ENCODE data around the gene SNX22. TPM values are rescaled to one million over a fixed set of nuclear protein-coding genes. Genes with fewer than 3 reads are reported as not detected.
A peak's percentile ranks its signal among the peaks of the same experiment; 100 is the strongest.

SNX22 gene
- total and polyA plus RNA-seq, 2 experiments from 2014 or later, result 2.0 to 2.1 TPM

DNA sequence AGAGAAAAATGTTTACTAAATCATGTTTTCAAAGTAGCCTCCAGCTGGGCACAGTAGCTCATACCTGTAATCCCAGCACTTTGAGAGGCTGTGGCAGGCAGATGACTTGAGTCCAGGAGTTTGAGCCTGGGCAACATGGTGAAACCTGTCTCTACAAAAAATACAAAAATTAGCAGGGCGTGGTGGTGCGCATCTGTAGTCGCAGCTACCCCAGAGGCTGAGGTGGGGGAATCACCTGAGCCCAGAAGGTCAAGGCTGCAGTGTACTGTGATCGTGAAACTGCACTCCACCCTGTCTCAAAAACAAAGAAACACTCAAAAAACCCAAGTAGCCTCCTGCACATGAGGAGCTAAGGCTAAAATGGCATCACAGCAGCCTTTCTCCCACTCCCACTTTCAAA, 12.9 kb downstream of the SNX22 start:
- Histone ChIP-seq H3K36me3 (peaks cover 11% of the 10 kb centered on the region), H3K9me3 (ENCODE audit: low read depth) (no peaks in the 10 kb centered on the region), H3K27me3 (no peaks in the 10 kb centered on the region), H3K4me1 (ENCODE audit: low read depth) (peaks cover 25% of the 10 kb centered on the region), H3K27ac (no peak overlapping the region), H3K4me3 (no peak overlapping the region)
- TF ChIP-seq, protein P1, sequence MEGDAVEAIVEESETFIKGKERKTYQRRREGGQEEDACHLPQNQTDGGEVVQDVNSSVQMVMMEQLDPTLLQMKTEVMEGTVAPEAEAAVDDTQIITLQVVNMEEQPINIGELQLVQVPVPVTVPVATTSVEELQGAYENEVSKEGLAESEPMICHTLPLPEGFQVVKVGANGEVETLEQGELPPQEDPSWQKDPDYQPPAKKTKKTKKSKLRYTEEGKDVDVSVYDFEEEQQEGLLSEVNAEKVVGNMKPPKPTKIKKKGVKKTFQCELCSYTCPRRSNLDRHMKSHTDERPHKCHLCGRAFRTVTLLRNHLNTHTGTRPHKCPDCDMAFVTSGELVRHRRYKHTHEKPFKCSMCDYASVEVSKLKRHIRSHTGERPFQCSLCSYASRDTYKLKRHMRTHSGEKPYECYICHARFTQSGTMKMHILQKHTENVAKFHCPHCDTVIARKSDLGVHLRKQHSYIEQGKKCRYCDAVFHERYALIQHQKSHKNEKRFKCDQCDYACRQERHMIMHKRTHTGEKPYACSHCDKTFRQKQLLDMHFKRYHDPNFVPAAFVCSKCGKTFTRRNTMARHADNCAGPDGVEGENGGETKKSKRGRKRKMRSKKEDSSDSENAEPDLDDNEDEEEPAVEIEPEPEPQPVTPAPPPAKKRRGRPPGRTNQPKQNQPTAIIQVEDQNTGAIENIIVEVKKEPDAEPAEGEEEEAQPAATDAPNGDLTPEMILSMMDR (IDR thresholded peaks at IDR 0.05; ENCODE audit: low read depth, low read length), result no peak
- DNase-seq (ENCODE audit: low read depth in 1 of 2, low spot score in 1 of 2), result no peak

DNA sequence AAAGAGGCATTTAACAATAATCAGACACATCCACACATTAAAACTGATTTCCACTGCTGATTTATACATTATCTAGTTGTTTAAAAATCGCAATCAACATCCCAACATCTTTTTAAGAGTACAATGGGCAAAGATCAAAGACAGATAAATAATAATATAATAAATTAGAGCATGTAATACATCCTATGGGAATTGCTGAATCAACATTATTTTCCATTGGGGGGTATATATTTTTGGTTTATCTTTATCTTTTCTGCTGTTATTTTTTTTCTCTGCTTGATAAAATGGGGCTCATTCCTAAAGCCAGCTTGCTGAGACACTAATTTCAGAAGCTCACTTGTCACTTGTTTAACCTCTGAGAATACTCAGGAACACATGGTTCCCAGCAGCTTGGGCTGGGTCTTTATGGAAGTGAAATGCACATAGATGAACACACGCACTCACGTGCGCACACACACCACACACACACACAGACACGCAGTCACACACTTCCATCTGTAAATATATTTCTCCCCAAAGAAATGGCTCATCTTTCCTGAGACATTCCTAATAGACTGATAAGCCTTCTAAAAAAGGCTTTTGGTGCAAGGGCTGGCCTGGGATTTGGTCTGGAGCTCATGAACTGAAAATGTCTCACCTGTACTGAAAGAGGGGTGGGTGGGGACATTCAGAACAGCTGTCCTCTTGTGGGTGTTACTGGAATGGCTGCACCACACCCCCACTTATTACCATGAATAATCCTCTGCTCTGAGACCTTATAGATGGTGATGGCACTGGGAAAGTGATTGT, 14.8 kb downstream of the SNX22 start:
- DNase-seq (ENCODE audit: low read depth in 1 of 2, low spot score in 1 of 2), result no peak
- Histone ChIP-seq H3K36me3 (no peaks in the 10 kb centered on the region), H3K4me3 (no peak overlapping the region), H3K4me1 (ENCODE audit: low read depth) (peaks cover 14% of the 10 kb centered on the region), H3K9me3 (ENCODE audit: low read depth) (no peaks in the 10 kb centered on the region), H3K27me3 (no peaks in the 10 kb centered on the region), H3K27ac (no peak overlapping the region)
- TF ChIP-seq, protein P1 (IDR thresholded peaks at IDR 0.05; ENCODE audit: low read depth, low read length), result no peak

DNA sequence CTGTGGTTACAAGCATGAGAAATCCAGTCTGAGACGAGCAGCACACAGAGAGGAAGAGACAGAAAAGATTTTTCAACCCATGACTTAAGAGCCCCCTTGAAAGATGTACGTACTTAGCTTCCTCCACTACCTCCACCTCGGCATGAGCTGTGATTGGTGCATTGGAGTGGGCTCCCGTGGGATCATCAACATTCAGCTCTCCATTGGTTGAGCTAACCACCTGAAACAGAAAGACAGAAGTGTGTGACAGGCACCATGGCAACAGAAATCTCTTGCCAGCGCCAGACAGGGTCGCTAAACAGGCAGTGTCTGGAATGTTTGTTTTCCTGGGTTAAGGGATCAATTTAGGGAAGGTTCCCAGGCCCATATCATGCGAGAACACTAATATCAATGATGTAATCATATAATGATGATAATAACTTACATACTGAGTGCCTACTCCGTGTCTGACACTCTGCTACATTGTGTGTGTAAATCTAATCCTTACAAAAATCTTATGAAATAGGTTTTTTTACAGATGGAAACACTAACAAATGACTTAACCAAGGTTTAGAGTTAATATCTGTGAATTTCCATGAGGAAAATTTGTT, 28.8 kb downstream of the SNX22 start:
- H3K4me3 ChIP-seq, result no peak overlapping the region
- DNase-seq (ENCODE audit: low read depth in 1 of 2, low spot score in 1 of 2), result peak in 1 of 2 donors; percentile 83

DNA sequence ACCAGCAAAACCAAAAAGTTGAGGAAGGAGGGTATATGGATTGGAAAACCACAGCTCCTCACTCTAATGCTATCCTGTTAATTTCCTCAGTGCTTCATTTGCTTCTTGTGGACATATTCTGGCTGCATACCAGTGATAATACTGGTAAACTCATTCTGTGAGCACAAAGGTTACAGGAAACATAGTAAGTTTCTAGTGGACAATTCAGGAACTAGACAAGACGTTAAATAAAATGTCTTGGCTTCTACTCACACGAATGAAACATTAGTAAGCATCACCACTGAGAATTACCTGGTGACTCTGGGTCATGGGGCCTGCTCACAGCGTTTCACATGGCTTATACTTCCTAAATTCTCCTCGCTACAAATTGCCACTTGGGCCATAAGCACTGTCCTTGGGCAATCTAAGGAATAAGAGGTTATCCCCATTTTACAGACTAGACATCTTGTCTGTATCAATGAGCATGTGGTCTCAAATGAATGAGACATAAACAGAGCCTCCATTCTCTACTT, 31.4 kb downstream of the SNX22 start:
- Histone ChIP-seq H3K36me3 (peaks cover 5% of the 10 kb centered on the region), H3K4me1 (ENCODE audit: low read depth) (peaks cover 14% of the 10 kb centered on the region), H3K4me3 (no peak overlapping the region), H3K9me3 (ENCODE audit: low read depth) (no peaks in the 10 kb centered on the region), H3K27me3 (no peaks in the 10 kb centered on the region), H3K27ac (no peak overlapping the region)
- TF ChIP-seq, protein P1 (IDR thresholded peaks at IDR 0.05; ENCODE audit: low read depth, low read length), result no peak
- DNase-seq (ENCODE audit: low read depth in 1 of 2, low spot score in 1 of 2), result no peak

More for the DNA sequence above, 28.8 kb downstream of the SNX22 start:
- TF ChIP-seq, protein P1 (IDR thresholded peaks at IDR 0.05; ENCODE audit: low read depth, low read length), result no peak
- H3K9me3 ChIP-seq (ENCODE audit: low read depth), result no peaks in the 10 kb centered on the region
- no peaks in the 10 kb centered on the region for H3K27me3 ChIP-seq
- peak overlapping the region; percentile 86 for H3K27ac ChIP-seq
- peaks cover 4% of the 10 kb centered on the region for H3K36me3 ChIP-seq
- H3K4me1 ChIP-seq (ENCODE audit: low read depth), result peaks cover 14% of the 10 kb centered on the region

DNA sequence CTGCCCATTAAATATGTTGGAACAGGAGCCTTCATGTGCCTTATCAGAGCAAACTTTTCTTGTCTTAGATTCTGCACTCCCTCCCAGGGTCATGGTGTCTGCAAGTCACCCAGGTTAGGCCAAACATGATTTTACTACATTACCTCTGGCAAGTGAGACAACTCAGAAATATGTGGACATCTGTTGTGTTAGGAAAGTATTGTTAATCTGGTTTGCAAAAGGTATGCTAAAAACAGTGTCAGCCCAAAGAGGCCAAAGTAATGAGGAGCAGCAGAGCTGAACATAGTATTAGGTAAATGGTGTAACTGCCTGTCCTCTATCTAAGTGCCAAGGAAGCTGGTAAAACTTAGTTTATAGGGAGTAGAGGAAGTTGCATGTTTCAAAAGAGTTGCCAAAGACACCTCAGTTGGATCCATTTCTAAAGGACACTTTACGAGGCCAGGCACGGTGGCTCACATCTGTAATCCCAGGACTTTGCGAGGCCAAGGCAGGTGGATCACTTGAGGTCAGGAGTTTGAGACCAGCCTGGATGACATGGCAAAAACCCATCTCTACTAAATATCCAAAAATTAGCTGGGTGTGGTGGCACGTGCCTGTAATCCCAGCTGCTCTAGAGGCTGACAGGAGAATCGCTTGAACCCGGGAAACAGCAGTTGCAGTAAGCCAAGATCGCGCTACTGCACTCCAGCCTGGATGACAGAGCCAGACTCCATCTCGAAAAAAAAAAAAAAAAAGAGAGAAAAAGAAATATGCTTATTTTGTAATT, 33.8 kb downstream of the SNX22 start:
- DNase-seq (ENCODE audit: low read depth in 1 of 2, low spot score in 1 of 2), result no peak
- Histone ChIP-seq H3K4me1 (ENCODE audit: low read depth) (peaks cover 5% of the 10 kb centered on the region), H3K9me3 (ENCODE audit: low read depth) (no peaks in the 10 kb centered on the region), H3K36me3 (peaks cover 5% of the 10 kb centered on the region), H3K27me3 (no peaks in the 10 kb centered on the region), H3K27ac (no peak overlapping the region), H3K4me3 (no peak overlapping the region)
- TF ChIP-seq, protein P1 (IDR thresholded peaks at IDR 0.05; ENCODE audit: low read depth, low read length), result no peak
